CD14-positive monocyte (primary cell): ENCODE measurements around the gene CYTH1. TPM values are rescaled to one million over a fixed set of nuclear protein-coding genes. Genes with fewer than 3 reads are reported as not detected.

Source experiments
- DNase-seq, 3 donors: peaks; one replicate each; pipeline ENCODE4 v3.0.0-alpha.2; 2011 to 2022
- H2AFZ ChIP-seq: 2 replicates; pipeline ENCODE4 v1.6.0; 2012; ENCODE audit warnings: mild to moderate bottlenecking, low read depth, low read length, inconsistent platforms; ENCODE audit not compliant: insufficient read depth, poor library complexity, severe bottlenecking
- H3K27ac ChIP-seq, 2 donors: 1 replicate in 1 of 2; 2 replicates in 1 of 2; pipeline ENCODE4 v1.5.1; 2012 to 2013; ENCODE audit warnings: low read length in 2 of 2, control low read depth in 1 of 2, inconsistent platforms in 1 of 2, low read depth in 1 of 2, mild to moderate bottlenecking in 1 of 2
- H3K27me3 ChIP-seq, 2 donors: one replicate each; pipeline versions ENCODE4 v1.6.0 to v1.6.1; 2011 to 2013; ENCODE audit warnings: low read length in 2 of 2; ENCODE audit not compliant: control insufficient read depth in 2 of 2, insufficient read depth in 2 of 2
- H3K36me3 ChIP-seq, 2 donors: replicated peaks in 1 of 2; 1 replicate in 1 of 2; 2 replicates in 1 of 2; pipeline versions ENCODE4 v1.5.1 to v1.6.1; 2012 to 2013; ENCODE audit warnings: low read length in 2 of 2, control low read depth in 1 of 2, inconsistent platforms in 1 of 2, mild to moderate bottlenecking in 1 of 2; ENCODE audit not compliant: insufficient read depth in 2 of 2, control insufficient read depth in 1 of 2
- H3K4me1 ChIP-seq, 2 donors: 1 replicate in 1 of 2; 2 replicates in 1 of 2; pipeline versions ENCODE4 v1.5.1 to v1.6.1; 2012 to 2013; ENCODE audit warnings: low read length in 2 of 2, control low read depth in 1 of 2, inconsistent platforms in 1 of 2, mild to moderate bottlenecking in 1 of 2, moderate library complexity in 1 of 2; ENCODE audit not compliant: insufficient read depth in 2 of 2, control insufficient read depth in 1 of 2
- H3K4me2 ChIP-seq: replicated peaks from 2 replicates; pipeline ENCODE3; 2012; ENCODE audit warnings: low read length, moderate library complexity, mild to moderate bottlenecking; ENCODE audit not compliant: poor library complexity, severe bottlenecking; ENCODE audit errors: extremely low read depth
- H3K4me3 ChIP-seq, 3 experiments: fragments of 200-600 bp in 1 of 3; sonication (generic) in 1 of 3; replicated peaks in 1 of 3; 1 replicate in 2 of 3; 2 replicates in 1 of 3; pipeline ENCODE4 v1.5.1; 2011 to 2013; ENCODE audit warnings: low read length in 3 of 3, mild to moderate bottlenecking in 3 of 3, control low read depth in 2 of 3, low read depth in 2 of 3, inconsistent platforms in 1 of 3, moderate library complexity in 1 of 3
- H3K79me2 ChIP-seq: 2 replicates; pipeline ENCODE4 v1.6.0; 2012; ENCODE audit warnings: mild to moderate bottlenecking, control low read depth, inconsistent platforms, low read length, moderate library complexity; ENCODE audit not compliant: insufficient read depth
- H3K9ac ChIP-seq: 2 replicates; pipeline ENCODE4 v1.6.0; 2017; ENCODE audit warnings: low read length, mild to moderate bottlenecking; ENCODE audit not compliant: insufficient read depth, poor library complexity, severe bottlenecking
- H3K9me3 ChIP-seq, 2 donors: replicated peaks in 1 of 2; 1 replicate in 1 of 2; 2 replicates in 1 of 2; pipeline versions ENCODE4 v1.5.1 to v1.6.1; 2012 to 2013; ENCODE audit warnings: low read length in 2 of 2, control low read depth in 1 of 2; ENCODE audit not compliant: control insufficient read depth in 1 of 2, insufficient read depth in 1 of 2
- H4K20me1 ChIP-seq: 2 replicates; pipeline ENCODE4 v1.6.0; 2012; ENCODE audit warnings: mild to moderate bottlenecking, low read length, control low read depth, moderate library complexity; ENCODE audit not compliant: insufficient read depth
- H3K27ac Mint-ChIP-seq, 7 donors: one replicate each; pipeline ENCODE4 v1.8.0; 2020; ENCODE audit warnings: mild to moderate bottlenecking in 7 of 7, mixed read lengths in 7 of 7, moderate library complexity in 6 of 7, inconsistent platforms in 2 of 7
- H3K27me3 Mint-ChIP-seq, 3 donors: one replicate each; pipeline ENCODE4 v1.8.0; 2021 to 2022; ENCODE audit warnings: low read depth in 3 of 3, mild to moderate bottlenecking in 3 of 3, mixed read lengths in 3 of 3, moderate library complexity in 3 of 3, inconsistent platforms in 1 of 3
- H3K36me3 Mint-ChIP-seq, 2 donors: one replicate each; pipeline ENCODE4 v1.8.0; 2020; ENCODE audit warnings: mixed read lengths in 2 of 2, inconsistent platforms in 1 of 2, mild to moderate bottlenecking in 1 of 2
- H3K4me1 Mint-ChIP-seq: one replicate; pipeline ENCODE4 v1.8.0; 2020; ENCODE audit warnings: mild to moderate bottlenecking, mixed read lengths
- H3K4me3 Mint-ChIP-seq, 2 donors: one replicate each; pipeline ENCODE4 v1.8.0; 2020; ENCODE audit warnings: mild to moderate bottlenecking in 2 of 2, mixed read lengths in 2 of 2, moderate library complexity in 1 of 2
- H3K9me3 Mint-ChIP-seq, 7 donors: one replicate each; pipeline ENCODE4 v1.8.0; 2020 to 2022; ENCODE audit warnings: mixed read lengths in 7 of 7, mild to moderate bottlenecking in 6 of 7, moderate library complexity in 6 of 7, inconsistent platforms in 2 of 7
- WGBS: methylation state at CpG from one replicate; pipeline ENCODE4 v1.1.5; 2013; ENCODE audit warnings: missing lambda C conversion rate; ENCODE audit not compliant: insufficient coverage; 5-methylcytosine and 5-hydroxymethylcytosine counted together
- intact Hi-C, 2 donors: fragments of 100-400 bp; cut with micrococcal nuclease; formaldehyde crosslinking; loops; one replicate each; pipeline versions ENCODE4 v1.15.0 to v1.15.1; 2023
- polyA plus RNA-seq, 3 donors: library from polyadenylated mRNA; depleted of rRNA in 1 of 3; unstranded in 2 of 3; stranded (reverse) in 1 of 3; fragments of 300-500 nt in 2 of 3; fragments of >200 nt in 1 of 3; fragmentation: Illumina TruSeq in 2 of 3; gene quantifications; 1 replicate in 2 of 3; 2 replicates in 1 of 3; pipeline ENCODE4 v1.2.3, GENCODE V29; 2012 to 2021
- TF ChIP-seq, protein P1 (sequence below): fragments of 200-600 bp; IDR thresholded peaks from one replicate; pipeline ENCODE4 v1.8.0; 2022; ENCODE audit warnings: antibody characterized with exemption, mild to moderate bottlenecking

Gene CYTH1
- polyA plus RNA-seq, 3 donors, result 68.6 to 211 (median 80.9) TPM

- no peak overlapping the region for H3K4me3 Mint-ChIP-seq
- DNase-seq, result no peak
- peaks cover 0 to 2% (median 0%) of the 10 kb centered on the region in 3 donors for H3K27me3 Mint-ChIP-seq
- peaks cover 12 to 13% of the 10 kb centered on the region in 2 donors for H3K36me3 Mint-ChIP-seq
- TF ChIP-seq, protein P1, sequence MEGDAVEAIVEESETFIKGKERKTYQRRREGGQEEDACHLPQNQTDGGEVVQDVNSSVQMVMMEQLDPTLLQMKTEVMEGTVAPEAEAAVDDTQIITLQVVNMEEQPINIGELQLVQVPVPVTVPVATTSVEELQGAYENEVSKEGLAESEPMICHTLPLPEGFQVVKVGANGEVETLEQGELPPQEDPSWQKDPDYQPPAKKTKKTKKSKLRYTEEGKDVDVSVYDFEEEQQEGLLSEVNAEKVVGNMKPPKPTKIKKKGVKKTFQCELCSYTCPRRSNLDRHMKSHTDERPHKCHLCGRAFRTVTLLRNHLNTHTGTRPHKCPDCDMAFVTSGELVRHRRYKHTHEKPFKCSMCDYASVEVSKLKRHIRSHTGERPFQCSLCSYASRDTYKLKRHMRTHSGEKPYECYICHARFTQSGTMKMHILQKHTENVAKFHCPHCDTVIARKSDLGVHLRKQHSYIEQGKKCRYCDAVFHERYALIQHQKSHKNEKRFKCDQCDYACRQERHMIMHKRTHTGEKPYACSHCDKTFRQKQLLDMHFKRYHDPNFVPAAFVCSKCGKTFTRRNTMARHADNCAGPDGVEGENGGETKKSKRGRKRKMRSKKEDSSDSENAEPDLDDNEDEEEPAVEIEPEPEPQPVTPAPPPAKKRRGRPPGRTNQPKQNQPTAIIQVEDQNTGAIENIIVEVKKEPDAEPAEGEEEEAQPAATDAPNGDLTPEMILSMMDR, result no peak
- no peak overlapping the region for H3K4me2 ChIP-seq
- H3K4me1 Mint-ChIP-seq, result peaks cover 28% of the 10 kb centered on the region
- peaks cover under 1 to 13% of the 10 kb centered on the region in 2 donors for H3K36me3 ChIP-seq
- H3K4me1 ChIP-seq, result peaks cover 16 to 31% of the 10 kb centered on the region in 2 donors
- H3K79me2 ChIP-seq, result no peaks in the 10 kb centered on the region
- no peak overlapping the region for H3K27ac ChIP-seq
- H2AFZ ChIP-seq, result no peak overlapping the region
- no peak overlapping the region for H3K9ac ChIP-seq
- H3K27me3 ChIP-seq, result no peaks in the 10 kb centered on the region
- no peaks in the 10 kb centered on the region for H4K20me1 ChIP-seq
- peak overlapping the region in 1 of 7 donors; percentile 15 for H3K27ac Mint-ChIP-seq
- no peaks in the 10 kb centered on the region for H3K9me3 ChIP-seq
- no peak overlapping the region for H3K4me3 ChIP-seq
- no peaks in the 10 kb centered on the region for H3K9me3 Mint-ChIP-seq
- WGBS, result no CpG with 5 or more reads among the region's 7 CpGs
- intact Hi-C loops, result loop anchor here in 1 of 2 donors (5.0 kb wide), 1 partner anchor 34 kb away; no protein-coding TSS in a partner anchor
Observed at GRCh38 chr17:78788451-78788850, 6.4 kb upstream of the CYTH1 start.

DNA sequence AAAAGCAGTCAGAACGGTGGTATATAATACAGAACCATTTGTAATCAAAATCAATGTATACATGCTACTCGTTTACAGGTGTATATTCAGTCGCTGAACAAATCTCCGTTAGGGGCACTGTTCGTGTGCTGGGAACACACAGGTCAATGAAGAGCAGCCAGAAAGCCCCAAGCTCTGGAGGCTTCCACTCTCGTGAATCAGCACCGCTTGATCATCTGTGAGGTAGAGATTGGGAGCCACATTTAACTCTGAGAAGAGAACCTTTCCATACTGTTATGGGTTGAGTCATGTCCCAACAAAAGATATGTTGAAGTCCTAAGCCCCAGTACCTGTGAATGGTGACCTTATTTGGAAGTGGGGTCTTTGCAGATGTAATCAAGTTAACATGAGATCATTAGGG, 5.4 kb upstream of the CYTH1 start:
- WGBS, result 94% methylated on average over 4 of the region's 7 CpGs
- Histone ChIP-seq H3K79me2 (peaks cover 7% of the 10 kb centered on the region), H3K4me2 (no peak overlapping the region), H2AFZ (no peak overlapping the region), H3K4me3 (no peak overlapping the region), H3K36me3 (peaks cover 0 to 6% of the 10 kb centered on the region in 2 donors), H4K20me1 (no peaks in the 10 kb centered on the region), H3K9ac (no peak overlapping the region), H3K27me3 (no peaks in the 10 kb centered on the region), H3K27ac (no peak overlapping the region), H3K4me1 (peaks cover 24 to 41% of the 10 kb centered on the region in 2 donors), H3K9me3 (no peaks in the 10 kb centered on the region)
- TF ChIP-seq, protein P1, result no peak
- H3K36me3 Mint-ChIP-seq, result peaks cover 6 to 8% of the 10 kb centered on the region in 2 donors
- DNase-seq, result no peak
- peaks cover 37% of the 10 kb centered on the region for H3K4me1 Mint-ChIP-seq
- H3K9me3 Mint-ChIP-seq, result no peaks in the 10 kb centered on the region
- H3K4me3 Mint-ChIP-seq, result no peak overlapping the region
- peaks cover 0 to 2% (median 0%) of the 10 kb centered on the region in 3 donors for H3K27me3 Mint-ChIP-seq
- no peak overlapping the region for H3K27ac Mint-ChIP-seq
- intact Hi-C loops, result loop anchor here in 1 of 2 donors (5.0 kb wide), 1 partner anchor 35 kb away; no protein-coding TSS in a partner anchor
